ENCODE measurements around the gene DMWD. TPM values are rescaled to one million over a fixed set of nuclear protein-coding genes. Genes with fewer than 3 reads are reported as not detected.
A peak's percentile ranks its signal among the peaks of the same experiment; 100 is the strongest.
"Not testable (repeated sequence)": the region's sequence is repeated elsewhere in the genome, so short reads cannot be mapped to it uniquely, and the experiment has no call there.

The DMWD gene
- total RNA-seq, 1 experiment from 2014 or later, result 36.4 TPM

DNA sequence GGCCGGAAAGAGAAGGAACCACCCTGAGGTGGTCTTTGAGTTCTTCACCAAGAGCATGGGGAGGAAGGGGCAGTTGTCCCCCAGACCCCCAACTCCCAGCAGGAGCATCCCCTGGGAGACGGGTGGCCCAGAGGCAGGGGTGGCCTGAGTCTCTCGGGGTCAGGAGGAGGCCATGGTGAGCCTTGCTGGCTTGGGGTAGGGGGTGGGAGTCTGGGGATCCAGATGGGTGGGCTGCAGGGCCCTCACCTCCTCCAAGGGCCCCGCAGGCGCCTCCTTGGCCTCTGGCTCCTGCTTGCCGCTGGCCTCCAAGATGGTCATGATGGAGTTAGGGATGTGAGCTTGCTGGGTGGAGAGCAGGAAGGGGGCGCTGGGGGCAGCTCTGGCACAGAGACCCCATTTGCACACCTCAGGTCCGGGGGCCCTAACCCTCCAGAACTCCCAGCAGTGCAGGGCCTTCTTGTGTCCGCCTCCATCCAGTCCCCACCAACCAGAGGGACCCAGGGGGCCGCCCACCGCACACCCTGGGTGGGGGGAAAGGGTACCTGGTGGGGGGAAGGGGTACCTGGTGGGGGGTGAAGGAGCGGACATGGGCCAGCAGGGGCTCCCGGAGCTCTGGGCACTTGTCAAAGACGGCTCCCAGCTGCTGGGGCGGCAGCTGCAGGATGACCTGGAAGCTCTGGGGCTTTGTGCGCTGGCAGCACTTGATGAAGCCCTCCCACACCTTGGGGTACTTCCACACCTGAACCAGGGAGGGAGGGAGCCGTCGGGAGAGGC lies 23.8 kb upstream of the DMWD start:
- DNase-seq (ENCODE audit: low read depth), result no peak

DNA sequence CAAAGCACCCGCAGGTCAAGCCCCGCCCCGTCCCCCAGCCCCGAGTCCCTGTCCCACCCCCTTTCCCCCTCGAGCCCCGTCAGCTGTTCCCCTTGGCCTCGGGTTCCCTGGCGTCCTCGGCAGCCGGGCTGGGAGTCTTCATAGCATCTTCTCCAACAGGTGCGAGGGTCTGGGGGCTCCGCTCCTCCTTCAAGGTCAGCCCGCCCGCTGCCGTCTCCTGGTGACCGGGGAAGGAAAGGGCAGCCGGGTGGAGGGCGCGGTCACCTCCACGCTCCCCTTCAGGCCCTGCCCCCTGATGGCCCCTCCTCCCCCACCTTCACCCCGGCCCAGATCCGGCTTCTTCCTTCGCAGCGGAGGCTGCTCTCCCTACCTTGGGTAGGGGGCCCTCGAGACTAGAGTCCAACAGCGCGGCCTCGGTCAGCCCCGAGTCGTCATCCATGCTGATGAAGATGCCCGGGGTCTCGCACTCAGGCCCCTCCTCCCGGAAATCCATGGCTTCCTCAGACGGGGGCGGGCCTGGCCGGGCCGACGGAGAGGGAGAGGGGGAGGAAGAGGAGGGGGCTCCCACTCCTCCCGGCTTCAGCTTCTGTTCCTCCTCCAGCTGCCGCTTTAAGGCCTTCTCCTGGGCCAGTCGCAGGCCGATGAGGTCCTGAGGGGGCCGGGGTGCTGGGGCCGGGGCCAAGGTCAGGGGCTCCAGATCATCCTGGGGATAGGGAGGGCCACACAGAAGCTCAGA lies 23.0 kb upstream of the DMWD start:
- no peak for DNase-seq (ENCODE audit: low read depth)

DNA sequence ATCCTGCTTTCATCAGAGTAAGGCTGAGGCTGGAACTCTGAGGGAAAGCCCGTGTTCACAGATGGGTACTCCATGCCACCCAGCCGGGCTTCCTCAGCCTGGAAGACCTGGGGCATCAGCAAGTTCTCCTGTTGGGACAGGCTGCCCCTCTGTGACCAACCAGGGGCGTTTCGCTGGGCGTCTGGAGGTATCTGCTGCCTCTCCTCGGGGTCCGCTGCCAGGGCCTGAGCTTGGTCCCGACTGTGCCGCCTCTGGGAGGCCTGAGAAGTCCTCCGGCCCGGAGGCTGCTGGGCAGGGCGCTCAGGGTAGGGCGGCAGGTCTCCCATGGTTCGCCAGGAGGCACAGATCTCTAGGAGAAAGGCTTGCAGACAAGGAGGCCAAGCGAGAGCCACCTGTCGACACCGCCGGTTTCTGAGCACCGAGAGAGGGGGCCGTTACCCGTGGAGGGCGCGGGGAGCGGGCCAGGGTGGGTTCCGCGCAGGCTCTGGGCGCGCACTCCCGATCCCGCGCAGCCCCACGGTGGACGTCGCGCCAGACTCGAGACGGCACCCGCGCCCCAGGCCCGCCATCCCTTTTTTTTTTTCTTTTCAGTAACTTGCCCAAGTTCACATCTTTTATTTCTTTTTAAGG lies 22.3 kb upstream of the DMWD start, which contains the start of gene RSPH6A:
Gene RSPH6A (minus strand): TSS at position 458 of the 630 bp plus-strand sequence. CDS start 132 bp downstream, at position 326.
- no peak for DNase-seq (ENCODE audit: low read depth)

DNA sequence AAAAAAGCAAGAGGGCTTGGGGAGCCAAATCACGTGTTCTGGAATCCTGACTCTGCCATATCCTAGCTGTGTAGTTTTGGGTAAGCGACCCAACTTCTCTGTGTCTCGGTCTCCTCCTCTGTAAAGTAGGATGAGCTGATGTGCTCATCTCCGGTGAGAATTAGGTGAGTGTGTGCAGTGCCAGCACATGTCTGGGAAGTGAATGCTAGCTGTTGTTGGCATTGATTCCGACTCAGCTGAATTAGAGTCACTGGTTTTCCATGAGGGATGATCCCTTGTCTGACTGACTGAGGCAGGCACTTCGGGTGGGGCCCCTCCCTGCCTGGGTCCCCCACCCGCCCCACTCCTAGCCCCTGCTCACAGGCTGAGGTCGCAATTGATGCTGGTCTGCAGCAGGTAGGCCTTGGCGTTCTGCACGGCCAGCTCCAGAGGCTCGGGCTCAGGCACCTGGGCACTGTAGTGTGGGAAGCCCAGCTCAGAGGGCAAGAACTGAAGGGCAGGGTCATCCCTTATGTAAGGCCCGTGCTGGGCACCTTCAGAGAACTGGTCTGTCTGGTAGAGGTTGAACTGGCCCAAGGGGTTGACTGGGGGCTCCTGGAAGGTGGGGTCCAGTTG lies 21.6 kb upstream of the DMWD start:
- no peak for DNase-seq (ENCODE audit: low read depth)

DNA sequence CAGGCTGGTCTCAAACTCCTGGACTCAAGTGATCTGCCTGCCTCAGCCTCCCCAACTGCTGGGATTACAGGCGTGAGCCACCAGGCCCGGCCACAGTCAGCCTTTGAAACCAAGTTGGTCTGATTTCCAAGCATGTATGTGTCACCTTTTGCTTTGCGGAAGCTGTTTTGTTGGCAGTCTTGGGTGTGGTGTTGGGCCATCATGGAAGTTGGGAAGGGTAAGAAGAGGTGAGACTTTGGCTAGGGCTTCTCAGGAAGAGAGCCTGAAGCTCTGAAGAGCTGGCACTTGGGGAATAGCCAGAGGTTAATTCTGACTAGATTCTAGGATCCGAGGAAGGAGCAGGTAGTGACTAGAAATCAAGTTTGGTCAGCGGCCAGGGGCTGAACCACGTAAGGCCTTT lies 19.7 kb upstream of the DMWD start:
- DNase-seq (ENCODE audit: low read depth), result no peak

DNA sequence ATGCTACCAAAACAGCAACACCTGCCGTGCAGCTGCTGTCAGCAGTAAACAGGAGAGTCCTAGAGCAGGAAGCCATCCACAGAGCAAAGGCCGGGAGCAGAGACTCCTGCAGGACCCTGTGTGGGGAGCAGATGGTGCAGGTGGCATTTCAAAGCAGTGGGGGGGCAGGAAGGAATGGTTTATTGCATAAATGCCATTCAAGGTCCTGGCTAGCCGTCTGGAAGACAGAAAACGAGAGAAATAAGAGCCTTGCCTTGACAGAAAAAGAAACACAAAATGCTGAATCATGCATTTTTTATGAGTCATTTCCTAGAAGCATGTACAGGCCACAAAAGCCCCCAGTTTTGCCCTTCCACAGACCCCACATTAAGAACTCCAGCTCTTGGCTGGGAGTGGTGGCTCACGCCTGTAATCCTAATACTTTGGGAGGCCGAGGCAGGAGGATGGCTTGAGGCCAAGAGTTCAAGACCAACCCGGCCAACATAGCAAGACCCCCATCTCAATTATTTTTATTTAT lies 17.1 kb upstream of the DMWD start:
- peak; percentile 87 for DNase-seq (ENCODE audit: low read depth)

DNA sequence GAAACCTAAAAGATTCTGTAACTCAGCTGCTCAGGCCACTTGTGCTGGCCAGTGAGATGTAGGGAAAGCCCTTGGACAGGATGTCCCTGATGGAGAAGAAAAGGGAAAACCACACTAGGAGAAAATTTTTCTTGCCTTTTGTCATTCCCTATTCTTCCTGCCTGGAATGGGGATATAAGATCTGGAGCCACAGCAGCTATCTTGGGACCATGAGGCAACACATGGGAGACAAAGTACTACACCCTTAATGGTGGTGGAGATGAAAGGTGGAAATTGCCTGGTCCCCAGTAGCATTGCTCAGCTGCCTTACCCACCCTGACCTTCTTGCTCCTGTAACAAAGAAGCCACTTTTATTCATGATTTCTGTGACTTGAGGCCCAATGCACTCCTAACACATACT lies 13.1 kb upstream of the DMWD start:
- DNase-seq (ENCODE audit: low read depth), result no peak

DNA sequence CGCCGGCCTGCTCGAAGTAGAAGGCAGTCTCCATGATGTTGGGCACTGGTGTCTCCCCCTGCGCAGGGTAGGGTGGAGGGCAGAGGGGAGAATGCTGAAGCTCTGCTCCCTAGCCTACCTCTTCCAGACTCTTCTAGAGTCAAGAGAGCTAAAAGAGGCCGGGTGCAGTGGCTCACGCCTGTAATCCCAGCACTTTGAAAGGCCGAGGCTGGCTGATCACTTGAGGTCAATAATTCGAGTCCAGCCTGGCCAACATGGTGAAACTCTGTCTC lies 12.2 kb upstream of the DMWD start:
- no peak for DNase-seq (ENCODE audit: low read depth)

DNA sequence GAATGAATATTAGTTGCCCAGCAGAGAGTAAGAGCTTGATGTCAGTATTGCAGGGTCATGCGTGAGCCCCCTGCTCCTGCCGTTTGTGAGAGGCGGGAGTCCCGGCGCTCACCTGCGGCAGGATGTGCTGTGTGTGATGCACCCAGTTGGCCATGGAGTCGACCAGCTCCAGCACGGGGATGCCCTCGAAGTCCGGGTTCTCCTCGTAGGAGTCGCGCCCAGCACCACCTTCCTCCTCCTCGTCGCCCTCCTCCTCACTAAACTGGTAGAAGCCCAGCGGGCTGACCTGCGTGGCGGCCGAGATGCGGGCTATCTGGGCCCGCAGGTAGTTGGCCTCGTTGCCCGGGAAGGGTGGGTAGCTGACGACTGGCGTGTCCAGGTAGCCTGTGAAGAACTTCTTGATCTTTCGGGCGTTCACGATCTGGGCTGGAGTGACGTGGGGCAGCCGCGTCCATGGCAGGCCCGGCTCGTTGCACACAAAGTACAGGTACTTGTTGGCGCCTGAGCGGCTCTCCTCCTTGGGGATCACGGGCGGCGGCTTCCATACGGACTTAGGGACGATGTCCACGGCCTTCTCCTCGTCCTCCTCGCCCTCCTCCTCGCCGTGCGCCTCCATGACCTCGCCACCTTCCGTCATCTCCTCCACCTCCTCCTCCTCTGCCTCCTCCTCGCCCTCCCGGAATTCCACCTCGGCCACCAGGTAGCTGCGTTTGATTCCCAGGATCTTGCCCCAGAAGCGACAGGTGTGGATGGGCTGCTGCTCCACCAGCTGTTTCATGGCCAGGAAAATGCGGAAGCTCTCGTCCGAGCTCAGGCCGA lies 11.7 kb upstream of the DMWD start:
- DNase-seq (ENCODE audit: low read depth), result no peak

DNA sequence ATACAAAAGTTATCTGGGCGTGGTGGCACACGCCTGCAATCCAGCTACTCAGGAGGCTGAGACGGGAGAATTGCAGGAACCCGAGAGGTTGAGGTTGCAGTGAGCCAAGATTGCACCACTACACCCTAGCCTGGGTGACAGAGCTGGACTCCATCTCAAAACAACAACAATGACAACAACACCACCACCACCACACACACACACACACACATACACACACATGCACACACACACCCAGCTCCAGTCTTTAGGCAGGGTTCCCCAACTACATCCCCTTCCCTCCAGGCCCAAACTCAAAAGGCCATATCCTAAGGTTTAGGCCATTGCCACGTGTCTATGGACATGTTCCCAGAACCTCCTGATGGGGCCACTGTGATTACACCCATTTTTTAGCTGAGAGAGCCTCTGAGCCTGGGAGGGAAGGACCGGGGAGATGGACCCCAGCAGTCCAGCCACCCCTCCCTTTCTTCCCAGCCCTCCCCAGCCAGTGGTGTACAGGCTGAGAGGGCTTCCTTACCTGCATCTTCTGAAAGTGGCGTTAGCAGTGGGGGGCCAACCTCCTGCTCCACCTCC lies 9.0 kb upstream of the DMWD start:
- DNase-seq (ENCODE audit: low read depth), result no peak

DNA sequence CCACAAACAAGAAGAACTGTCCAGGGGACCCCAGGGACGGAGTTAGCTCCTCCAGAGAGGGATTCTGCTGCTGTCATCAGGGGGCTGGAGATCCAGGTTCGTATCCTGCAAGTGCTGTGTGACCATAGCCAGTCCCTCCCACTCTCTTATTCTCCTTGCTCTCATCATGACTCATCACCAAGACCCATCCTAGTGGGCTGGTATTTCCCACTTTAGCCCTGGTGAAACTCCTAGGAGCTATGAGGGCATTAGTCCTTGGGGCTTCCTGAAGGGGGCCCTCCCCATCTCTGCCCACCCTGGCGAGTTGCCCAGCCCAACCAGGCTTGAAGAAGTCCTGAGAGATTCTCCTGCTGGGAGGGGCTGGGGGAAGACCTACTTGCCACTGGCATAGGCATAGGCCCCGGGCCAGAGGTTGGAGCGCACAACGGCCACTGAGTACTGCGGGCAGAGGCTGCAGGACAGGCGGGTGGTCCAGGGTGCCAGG lies 7.5 kb upstream of the DMWD start:
- DNase-seq (ENCODE audit: low read depth), result peak; percentile 64

DNA sequence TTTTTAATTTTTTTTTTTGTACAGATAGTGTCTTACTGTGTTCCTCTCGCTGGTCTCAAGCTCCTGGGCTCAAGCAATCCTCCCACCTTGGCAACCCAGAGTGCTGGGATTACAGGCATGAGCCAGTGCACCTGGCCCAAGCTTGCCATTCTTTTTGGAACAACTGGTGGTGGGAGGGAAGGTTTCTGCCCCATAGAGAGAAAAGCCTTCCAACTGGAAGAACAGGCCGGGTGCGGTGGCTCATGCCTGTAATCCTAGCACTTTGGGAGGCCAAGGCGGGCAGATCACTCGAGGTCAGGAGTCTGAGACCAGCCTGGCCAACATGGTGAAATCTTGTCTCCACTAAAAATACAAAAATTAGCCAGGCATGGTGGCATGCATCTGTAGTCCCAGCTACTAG lies 6.9 kb upstream of the DMWD start:
- DNase-seq (ENCODE audit: low read depth), result not testable (repeated sequence)

DNA sequence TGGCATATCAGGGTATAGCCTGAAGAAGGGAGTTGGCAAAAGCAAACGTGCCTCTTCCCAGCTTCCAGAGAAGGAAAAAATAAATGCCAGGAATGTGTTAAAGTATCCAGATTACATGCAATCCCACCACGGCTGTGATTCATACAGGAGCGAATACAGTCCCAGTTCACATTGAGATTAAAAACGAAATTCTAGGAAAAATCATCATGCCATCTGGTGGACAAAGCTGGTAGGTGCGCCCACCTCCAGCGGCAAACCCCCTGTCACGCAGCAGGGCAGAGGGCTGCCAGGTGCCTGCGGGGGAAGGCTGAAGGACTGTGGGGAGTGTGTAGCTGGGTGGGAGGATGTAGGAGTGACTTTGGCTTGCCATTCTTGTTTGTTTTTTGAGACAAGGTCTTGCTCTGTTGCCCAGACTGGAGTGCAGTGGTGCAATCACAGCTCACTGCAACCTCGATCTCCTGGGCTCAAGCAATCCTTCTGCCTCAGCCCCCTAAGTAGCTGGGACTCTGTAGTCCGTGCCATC lies 6.4 kb upstream of the DMWD start:
- DNase-seq (ENCODE audit: low read depth), result peak; percentile 85

DNA sequence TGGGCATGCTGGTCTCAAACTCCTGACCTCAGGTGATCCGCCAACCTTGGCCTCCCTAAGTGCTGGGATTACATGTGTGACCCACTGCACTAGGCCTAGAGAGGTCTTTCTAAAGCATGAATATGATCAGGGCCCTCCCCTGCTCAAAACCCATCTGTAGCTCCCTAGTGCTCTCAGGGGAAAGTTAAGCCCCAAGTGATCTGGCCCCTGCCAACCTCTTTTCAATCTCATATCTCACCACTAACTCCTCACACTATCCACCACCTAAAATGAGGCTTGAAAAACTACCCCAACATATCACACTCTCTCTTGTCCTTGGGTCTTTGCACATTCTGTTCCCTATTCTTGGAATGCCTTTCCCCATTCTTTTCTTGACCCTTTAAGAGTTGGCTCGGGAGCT lies 2.0 kb upstream of the DMWD start:
- DNase-seq (ENCODE audit: low read depth), result no peak

DNA sequence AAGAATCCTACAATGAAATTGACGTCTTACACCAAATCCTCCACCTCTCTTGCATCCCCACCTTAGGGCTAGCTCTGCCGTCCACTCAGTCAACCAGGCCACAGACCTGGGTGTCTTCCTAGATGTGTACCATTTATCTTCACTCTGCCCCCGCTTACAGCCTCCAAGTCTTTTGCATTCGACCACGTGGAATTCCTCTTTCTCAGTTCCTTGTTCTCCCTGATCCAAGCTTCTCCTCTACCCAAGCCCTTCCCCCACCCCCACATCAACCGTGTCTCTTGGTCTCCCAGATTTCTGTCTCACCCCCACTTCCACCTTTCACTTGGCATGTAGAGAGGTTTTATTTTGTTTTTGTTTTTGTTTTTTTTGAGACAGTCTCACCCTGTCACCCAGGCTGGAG lies 1.2 kb upstream of the DMWD start:
- DNase-seq (ENCODE audit: low read depth), result no peak

DNA sequence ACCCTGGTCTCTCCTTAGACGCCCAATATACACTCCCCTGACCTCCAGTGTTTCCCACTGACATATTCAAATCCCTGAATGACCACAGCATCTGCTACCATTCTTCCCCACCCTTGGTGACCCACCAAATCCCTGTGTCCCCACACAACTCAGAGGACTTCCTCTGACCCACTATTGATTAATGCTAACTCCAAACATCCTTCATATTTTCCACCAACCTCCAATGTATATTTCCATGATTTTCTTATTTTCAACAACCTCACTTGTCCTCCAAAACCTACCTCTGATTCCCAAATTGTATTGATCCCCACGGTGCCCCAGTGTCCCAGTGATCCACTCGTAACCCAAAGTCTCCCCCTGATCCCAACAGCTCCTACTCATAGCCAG lies 526 bp upstream of the DMWD start:
- DNase-seq (ENCODE audit: low read depth), result no peak

DNA sequence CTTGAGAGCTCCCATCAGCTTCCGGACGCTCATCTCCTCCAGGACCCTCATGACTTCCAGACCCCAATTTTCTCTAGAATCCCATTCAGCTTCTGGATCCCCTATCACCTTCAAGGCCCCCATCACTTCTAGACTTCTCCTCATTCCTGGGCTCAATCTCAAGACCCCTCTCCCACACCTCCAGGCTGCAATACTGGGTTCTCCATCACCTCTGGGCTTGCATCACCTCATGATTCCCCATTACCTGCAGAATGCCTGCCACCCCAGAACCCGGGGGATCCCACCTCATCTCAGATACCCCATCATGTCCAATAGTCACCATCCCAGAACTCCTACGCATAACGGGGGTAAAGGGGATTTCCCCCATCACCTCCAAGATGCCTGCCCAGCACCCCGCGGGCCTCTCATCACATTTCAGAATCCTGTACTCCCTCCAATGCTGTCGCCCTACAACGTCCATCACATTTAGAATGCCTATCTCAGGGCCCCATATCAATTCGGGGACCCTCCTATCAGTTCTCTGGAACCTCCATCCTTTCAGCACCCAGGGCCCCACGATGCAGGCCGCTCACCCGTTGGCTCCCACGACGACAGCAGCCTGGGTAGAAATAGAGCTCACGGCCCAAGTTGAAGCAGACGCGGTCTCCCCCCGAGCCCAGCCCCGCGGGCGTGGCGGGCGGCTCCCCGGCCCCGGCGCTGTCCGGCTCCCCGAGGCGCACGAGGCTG lies 738 bp downstream of the DMWD start:
- DNase-seq (ENCODE audit: low read depth), result no peak

DNA sequence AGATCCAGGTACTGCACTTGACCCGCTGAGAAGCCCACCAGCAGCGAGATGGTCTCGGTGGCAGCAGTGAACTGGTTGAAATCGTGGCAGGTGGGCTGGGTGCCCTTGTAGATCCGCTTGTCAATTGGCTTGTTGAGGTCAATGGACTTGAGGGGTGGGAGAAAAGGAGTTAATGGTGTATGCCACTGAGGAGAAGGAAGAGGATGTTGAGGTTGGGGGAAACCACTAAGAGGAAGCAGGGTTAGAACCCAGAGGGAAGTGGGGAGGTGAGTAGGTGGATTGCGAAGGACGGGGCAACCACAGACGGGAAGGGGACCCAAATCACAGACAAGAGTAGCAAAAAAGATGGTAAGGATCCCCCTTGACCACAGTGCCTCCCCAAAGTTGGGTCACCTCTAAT lies 1.7 kb downstream of the DMWD start:
- no peak for DNase-seq (ENCODE audit: low read depth)

DNA sequence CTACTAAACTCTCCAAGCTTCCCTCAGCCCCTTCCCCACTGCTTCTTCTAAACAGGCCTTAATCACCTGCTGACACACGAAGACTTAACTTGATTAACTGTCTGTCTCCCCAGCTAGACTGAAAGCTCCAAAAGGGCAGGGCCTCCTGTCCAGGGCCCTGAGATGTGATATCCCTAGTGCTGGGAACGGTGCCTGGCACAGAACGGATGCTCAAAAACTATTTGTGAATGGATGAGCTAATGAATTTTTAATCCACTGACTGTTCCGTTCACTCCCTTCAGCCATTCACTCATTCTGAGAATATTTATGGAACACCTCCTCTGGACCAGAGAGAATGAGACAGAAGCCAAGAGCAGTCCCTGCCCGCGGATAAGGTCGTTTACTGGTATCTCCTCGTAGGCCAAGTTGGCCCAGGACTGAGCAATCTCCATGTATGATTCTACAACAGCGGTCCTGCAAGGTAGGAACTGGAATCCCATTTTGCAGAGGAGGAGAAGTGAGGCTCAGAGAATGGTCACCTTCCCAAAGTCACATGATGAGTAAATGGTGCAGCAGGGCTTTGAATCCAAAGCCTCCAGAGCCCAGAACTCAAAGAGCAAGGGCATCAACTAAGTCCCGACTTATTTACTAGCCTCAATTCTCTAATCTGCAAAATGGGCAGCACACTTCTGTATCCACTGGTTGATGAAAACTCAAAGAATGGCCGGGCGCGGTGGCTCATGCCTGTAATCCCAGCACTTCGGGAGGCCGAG lies 3.4 kb downstream of the DMWD start:
- DNase-seq (ENCODE audit: low read depth), result no peak
